Measurements from ENCODE around the gene ETFA. TPM values are rescaled to one million over a fixed set of nuclear protein-coding genes. Genes with fewer than 3 reads are reported as not detected.

ETFA gene
- total RNA-seq, 1 donor from 2014 or later: 109 TPM

- H3K9me3 Mint-ChIP-seq: peaks cover 11% of the 10 kb centered on the region
Measured at GRCh38 chr15:76258460-76258859, 52.8 kb downstream of the ETFA start.

GRCh38 chr15:76253691-76254473, 57.4 kb downstream of the ETFA start:
- TF ChIP-seq CTCF (conservative IDR thresholded peaks at IDR 0.05): no peak
- no peaks in the 10 kb centered on the region for H3K9me3 Mint-ChIP-seq
- no peaks in the 10 kb centered on the region for H3K4me1 Mint-ChIP-seq
- peaks cover 14% of the 10 kb centered on the region for H3K36me3 Mint-ChIP-seq (ENCODE audit: low read depth)
- no peak for DNase-seq (ENCODE audit: low read depth, low spot score)
- H3K27ac Mint-ChIP-seq (ENCODE audit: unreplicated experiment): no peak overlapping the region
- H3K4me3 Mint-ChIP-seq: no peak overlapping the region
- no peaks in the 10 kb centered on the region for H3K27me3 Mint-ChIP-seq (ENCODE audit: low read depth)

More at GRCh38 chr15:76258460-76258859, 52.8 kb downstream of the ETFA start:
- Mint-ChIP-seq H3K27ac (ENCODE audit: unreplicated experiment) (no peak overlapping the region), H3K4me1 (no peaks in the 10 kb centered on the region), H3K4me3 (no peak overlapping the region), H3K36me3 (ENCODE audit: low read depth) (peaks cover 47% of the 10 kb centered on the region), H3K27me3 (ENCODE audit: low read depth) (no peaks in the 10 kb centered on the region)
- TF ChIP-seq CTCF (conservative IDR thresholded peaks at IDR 0.05): no peak
- no peak for DNase-seq (ENCODE audit: low read depth, low spot score)

GRCh38 chr15:76252249-76252648, 59.0 kb downstream of the ETFA start:
- no peak for TF ChIP-seq CTCF (conservative IDR thresholded peaks at IDR 0.05)
- Mint-ChIP-seq H3K9me3 (no peaks in the 10 kb centered on the region), H3K27me3 (ENCODE audit: low read depth) (no peaks in the 10 kb centered on the region), H3K4me1 (no peaks in the 10 kb centered on the region), H3K36me3 (ENCODE audit: low read depth) (peaks cover 13% of the 10 kb centered on the region), H3K4me3 (no peak overlapping the region), H3K27ac (ENCODE audit: unreplicated experiment) (no peak overlapping the region)
- DNase-seq (ENCODE audit: low read depth, low spot score): no peak

GRCh38 chr15:76251717-76252116, 59.6 kb downstream of the ETFA start:
- Mint-ChIP-seq H3K9me3 (no peaks in the 10 kb centered on the region), H3K36me3 (ENCODE audit: low read depth) (peaks cover 10% of the 10 kb centered on the region), H3K27ac (ENCODE audit: unreplicated experiment) (no peak overlapping the region), H3K4me3 (no peak overlapping the region), H3K4me1 (no peaks in the 10 kb centered on the region), H3K27me3 (ENCODE audit: low read depth) (no peaks in the 10 kb centered on the region)
- TF ChIP-seq CTCF (conservative IDR thresholded peaks at IDR 0.05): no peak
- no peak for DNase-seq (ENCODE audit: low read depth, low spot score)

- Mint-ChIP-seq H3K4me1 (peaks cover 10% of the 10 kb centered on the region), H3K9me3 (peaks cover 2% of the 10 kb centered on the region), H3K4me3 (no peak overlapping the region), H3K36me3 (ENCODE audit: low read depth) (peaks cover 12% of the 10 kb centered on the region), H3K27me3 (ENCODE audit: low read depth) (no peaks in the 10 kb centered on the region), H3K27ac (ENCODE audit: unreplicated experiment) (no peak overlapping the region)
- no peak for TF ChIP-seq CTCF (conservative IDR thresholded peaks at IDR 0.05)
- no peak for DNase-seq (ENCODE audit: low read depth, low spot score)
Measured at GRCh38 chr15:76245072-76245610, 66.1 kb downstream of the ETFA start.

Measured in neural crest cell (in vitro differentiated cells).